Stimulated activated CD4-positive, alpha-beta T cell treated with anti-CD3 and anti-CD28 coated beads, Interleukin-15, amount 100 ng/mL, for 48 hours (primary cell): ENCODE results near the gene EBF3.
"Not testable (repeated sequence)": the region's sequence is repeated elsewhere in the genome, so short reads cannot be mapped to it uniquely, and the experiment has no call there.

Experiments
- DNase-seq, 2 donors: peaks; one replicate each; pipeline ENCODE4 v3.0.0-alpha.2; 2020; ENCODE audit warnings: low read depth in 2 of 2

Gene EBF3

DNA sequence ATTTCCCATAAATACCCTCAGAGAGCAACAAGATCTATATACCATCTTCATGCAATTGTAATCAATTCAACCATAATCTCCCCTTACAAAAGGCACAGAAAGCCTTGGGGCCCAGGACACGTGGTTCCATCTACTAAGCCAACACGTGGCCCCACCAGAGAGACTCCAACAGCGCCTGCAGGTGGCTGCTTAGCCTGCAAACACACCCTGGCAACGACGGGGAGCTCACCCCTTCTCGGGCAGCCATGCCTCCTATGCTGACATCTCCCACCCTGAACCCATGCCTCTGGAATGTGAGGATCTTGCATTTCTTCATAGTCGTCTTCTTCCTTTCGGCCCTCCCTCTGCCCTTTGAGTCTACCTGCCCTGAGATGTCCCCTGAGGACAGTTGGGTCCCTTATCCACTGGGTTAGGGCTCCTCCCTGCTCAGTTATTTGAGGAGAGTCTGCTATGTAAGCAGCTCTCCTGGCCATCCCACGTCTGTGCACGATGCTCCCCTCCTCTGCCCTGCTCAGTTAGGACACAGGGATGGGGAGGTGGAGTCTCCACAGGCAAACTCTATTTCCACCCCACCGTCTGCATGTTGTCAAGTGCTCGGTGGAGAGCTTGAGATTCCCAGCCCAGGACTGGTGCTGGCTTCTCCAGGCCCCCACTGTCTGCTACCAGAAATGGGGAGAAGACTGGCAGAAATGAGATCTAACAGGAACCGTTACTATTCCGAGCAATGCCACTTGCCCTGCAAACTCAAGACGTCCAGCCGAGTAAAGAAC lies 36.5 kb downstream of the EBF3 start:
- DNase-seq, result no peak

DNA sequence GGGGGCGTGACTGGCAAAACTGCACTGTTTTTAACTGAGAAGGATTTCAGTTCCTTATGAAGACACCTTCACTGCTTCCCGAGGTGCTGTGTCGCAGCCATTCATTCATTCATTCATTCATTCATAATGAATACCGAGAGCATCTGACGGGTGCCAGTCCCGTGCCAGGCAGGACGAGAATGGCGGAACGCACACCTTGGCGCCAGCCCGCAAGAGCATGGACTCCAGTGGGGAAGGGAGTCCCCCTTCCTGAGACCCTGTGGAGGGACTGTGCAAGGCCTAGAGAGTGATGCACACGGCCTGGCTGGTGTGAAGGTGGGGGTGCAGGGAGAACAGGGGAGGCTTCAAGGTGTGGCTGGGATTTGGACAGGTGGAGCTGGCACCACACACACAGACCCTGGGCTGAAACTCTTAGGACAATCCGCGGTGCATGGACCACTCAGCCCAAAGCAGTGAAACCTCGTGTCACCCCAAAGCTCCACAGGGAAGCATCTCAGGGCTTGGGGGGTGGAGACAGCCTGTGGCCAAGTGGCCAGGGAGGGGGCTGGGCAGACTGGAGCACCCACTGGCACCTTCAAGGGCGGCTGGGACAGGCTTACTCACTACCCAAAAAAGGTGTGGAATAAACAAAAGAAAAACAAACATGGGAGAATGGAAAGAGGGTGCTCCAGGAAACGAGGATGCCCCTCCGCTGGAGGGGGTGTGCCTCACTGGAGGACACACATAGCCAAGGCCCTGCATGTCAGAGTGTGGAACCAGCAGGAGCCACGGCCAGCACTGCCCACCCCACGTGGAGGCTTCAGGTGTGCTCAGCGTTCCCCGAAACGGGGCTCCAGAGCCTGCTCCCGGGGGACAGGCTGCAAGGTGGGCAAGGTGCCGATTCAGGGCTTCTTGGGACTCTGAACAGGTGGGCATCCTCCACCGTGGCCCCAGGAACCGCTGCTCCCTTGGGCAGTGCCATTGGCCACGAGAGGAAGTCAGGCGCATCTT lies 37.7 kb downstream of the EBF3 start:
- DNase-seq, result no peak

GRCh38 chr10:129924375-129925085 lies 39.5 kb downstream of the EBF3 start:
- DNase-seq, result no peak

- DNase-seq, result no peak
Observed at GRCh38 chr10:129922598-129923123, 41.4 kb downstream of the EBF3 start.

DNA sequence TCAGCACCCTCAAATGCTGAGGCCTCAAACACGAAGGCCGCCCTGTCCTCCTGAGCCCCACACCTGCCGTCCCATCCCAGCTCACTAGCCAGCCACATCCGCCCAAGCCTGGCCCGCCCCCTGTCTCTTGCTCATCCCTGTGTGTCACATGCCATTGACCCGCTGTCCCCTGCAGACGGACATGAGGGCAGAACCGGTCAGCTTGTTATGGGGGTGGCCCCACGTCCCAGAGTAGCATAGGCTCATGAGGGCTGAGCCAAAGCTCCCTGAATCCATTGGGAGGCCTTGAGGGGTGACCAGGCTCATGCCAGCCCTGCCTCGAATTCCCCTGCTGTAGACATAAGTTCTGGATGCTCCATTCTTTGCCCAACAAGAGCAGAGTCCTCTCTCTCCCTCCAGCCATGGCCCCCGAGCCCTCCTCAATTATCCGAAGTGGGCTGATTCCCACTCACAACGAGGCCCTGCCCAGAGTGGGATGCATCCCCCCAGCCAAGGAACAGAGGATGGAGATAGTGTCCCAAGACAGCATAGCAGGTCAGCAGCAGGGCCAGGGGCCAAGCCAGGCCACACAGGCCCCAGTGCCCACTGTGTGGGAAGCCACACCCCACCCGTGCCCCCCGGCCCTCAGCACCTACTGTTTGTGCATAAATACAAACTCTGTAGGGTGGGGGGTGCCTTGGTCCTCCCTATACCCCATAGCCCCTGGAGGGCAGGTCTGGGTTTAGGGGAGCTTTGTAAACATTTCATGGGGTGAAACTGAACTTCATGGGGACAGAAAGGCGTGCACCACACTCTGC lies 42.1 kb downstream of the EBF3 start:
- no peak for DNase-seq

- DNase-seq, result no peak
Observed at GRCh38 chr10:129921065-129921670, 42.9 kb downstream of the EBF3 start.

- DNase-seq, result not testable (repeated sequence)
Observed at GRCh38 chr10:129920187-129920586, 43.9 kb downstream of the EBF3 start.

DNA sequence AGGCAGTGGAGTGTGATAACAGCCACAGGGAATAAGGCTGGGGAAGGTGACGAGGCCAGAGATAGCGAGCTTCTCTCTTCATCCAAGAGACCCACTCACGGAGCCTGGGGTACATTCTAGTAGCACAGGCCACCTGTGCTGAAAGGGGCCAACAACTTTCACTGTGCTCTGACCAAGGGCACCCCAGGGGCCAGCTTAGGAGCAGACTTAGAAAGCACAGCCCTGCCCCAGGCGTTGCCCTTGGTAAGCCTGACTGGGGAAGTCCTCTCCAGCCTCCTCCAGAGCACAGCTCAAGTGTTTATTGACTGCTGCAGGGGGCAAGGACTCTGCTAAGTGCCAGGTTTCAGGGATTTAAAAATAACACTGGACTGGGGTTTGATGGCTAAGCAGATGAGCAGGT lies 44.7 kb downstream of the EBF3 start:
- no peak for DNase-seq

- no peak for DNase-seq
Observed at GRCh38 chr10:129918836-129919235, 45.2 kb downstream of the EBF3 start.

DNA sequence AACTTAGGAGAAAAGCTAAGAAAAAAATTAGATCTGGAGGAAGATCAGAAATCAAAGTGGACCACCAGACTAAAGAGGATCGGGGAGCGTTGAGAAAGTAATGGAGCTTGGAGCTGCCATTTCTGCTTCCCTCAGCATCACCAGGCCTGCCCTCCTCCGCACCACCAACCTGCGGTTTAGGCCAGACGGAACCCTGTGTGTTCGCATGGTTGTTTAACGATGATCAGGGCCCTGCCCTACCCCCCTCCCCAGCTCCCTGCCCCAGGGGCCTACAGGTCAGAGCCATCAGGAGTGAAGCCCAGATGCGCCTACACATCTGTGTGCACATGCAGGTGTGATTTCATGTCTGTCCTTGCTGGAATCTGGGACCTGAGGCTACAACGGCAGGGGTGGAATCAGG lies 45.7 kb downstream of the EBF3 start:
- no peak for DNase-seq

DNA sequence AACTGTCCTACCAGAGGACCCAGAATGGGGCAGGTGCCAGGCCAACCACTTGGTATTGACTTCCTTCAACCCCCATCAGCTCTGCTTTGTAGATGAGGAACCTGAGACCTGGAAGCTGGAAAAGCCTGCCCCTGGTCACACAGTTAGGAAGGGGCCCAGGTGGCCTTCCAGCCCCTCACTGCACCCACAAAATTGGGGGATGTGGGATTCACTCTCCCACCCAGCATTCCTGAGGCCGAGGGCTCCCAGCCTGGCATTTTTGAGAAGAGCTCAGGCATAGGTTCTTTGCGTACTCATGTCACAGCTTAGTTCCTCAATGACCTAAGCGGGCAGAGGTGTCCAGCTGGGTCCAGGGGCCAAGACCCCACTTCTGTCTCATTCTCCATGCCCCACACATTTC lies 46.1 kb downstream of the EBF3 start:
- no peak for DNase-seq

- no peak for DNase-seq
Observed at GRCh38 chr10:129916506-129916995, 47.5 kb downstream of the EBF3 start.

GRCh38 chr10:129915526-129916378 lies 48.3 kb downstream of the EBF3 start:
- no peak for DNase-seq

GRCh38 chr10:129914960-129915359 lies 49.1 kb downstream of the EBF3 start:
- no peak for DNase-seq

DNA sequence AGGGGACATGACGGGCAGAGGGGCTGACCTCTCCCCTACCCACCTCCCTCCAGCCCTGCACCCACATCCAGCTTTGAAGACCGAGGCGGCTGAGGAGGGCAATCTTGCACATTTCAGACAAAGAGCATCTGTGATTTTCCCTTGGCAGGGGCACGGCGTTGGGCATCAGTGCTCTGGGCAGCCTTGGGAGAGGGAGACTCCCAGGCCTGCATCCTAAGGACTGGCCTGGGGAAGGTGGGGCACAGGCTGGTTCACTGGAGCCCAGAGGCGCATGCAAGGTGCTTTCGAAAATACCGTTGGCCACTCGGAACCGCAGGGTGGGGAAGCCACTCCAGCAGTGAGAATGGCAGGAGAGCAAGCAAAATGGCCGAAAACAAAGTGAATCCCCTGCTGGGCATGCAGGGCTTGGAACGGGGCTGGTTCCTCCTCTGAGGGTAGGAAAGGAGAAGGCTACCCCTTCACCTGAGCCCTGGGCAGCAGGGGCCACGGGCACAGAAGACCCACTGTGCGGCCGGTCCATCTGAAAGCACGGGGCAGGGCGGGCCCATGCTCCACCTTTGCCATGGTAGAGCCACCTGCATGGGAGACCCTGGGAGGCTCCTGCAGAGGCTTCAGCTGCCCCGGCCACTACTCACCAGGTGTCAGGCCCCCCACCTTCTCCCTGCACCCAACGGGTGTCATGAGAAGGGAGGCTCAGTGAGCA lies 49.8 kb downstream of the EBF3 start:
- no peak for DNase-seq

DNA sequence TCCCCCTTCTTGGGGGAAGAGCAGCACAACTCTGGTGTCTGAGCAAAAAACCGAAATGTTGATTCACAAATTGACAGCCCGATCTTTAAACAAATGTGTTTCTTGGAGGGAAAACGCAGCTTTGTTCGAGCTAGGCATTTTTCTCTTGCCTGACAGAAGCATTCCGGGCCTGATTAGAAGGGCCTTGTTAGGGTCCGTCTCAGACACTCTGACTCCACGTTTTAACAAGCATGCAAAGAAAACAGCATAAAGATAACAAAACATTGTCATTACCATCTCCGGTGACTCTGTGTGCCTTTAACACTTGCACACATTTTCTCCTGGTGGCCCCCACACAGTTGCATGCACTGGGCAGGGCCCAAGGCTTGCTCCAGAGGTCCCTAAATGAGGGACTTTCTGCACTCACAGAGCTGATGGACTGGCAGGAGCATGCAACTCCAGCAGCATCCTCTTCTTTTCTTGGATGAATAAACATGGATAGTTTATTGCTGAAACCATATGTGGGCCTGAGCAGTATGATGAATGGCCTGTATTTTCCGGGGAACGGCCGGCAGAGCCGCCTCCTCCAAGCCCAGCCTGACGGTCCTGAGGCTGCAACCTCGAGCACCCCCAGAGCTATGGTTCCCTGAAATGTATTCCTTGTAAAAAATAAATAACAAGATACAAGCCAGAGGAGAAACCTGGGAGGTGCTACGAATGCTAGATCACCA lies 50.9 kb downstream of the EBF3 start:
- no peak for DNase-seq

DNA sequence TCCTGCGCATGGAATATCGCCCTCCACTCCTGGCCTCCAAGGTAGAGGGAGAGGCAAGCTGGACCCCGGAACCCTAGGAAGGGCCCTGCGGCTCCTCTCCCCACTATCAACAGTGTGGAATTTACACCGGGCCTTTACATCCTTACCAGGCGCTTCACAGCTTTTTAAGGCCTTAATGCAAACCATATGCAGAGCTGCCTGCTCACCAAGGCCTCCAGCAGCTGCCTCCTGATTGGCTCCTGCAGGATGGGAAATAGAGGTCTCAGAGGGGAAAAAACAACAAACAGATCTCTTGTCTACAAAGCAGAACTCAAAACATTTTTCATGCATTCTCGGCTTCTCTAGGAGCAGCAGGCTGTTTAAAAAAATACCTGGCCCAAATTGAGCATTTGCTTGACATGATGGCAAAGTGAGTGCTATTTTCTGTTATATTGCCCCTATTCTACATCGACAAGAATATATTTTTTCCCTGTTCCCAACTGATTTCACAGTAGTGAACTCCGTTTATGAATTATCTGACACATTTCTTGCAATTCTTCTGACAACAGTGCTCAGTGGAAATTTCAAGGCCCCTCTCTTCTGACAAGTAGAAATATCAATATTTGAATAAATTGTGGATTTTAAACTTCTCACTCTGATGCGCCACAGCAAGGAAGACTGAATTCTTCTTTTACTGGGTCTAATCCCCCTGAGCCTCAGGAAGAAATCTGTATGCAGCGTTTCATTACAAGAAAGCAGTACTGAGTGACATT lies 51.7 kb downstream of the EBF3 start:
- no peak for DNase-seq
